Right atrium auricular region (tissue), 2 donors: Measurements from ENCODE around the gene TGFBR2. TPM values are rescaled to one million over a fixed set of nuclear protein-coding genes. Genes with fewer than 3 reads are reported as not detected.
A peak's percentile ranks its signal among the peaks of the same experiment; 100 is the strongest.

Experiments used
- DNase-seq: peaks from one replicate; pipeline ENCODE4 v3.0.0-alpha.2; 2019; ENCODE audit warnings: low spot score
- H3K27ac ChIP-seq, 2 donors: fragments of 200-600 bp; sonication (generic); 1 replicate in 1 of 2; 2 replicates in 1 of 2; pipeline ENCODE4 v1.5.1; 2016 to 2019
- H3K27me3 ChIP-seq, 2 donors: fragments of 200-600 bp; sonication (generic); one replicate each; pipeline versions ENCODE4 v1.5.1 to v1.6.0; 2017 to 2019
- H3K36me3 ChIP-seq: fragments of 200-600 bp; sonication (generic); one replicate; pipeline ENCODE4 v1.5.1; 2016
- H3K4me1 ChIP-seq, 2 donors: fragments of 200-600 bp; sonication (generic); one replicate each; pipeline versions ENCODE4 v1.5.1 to v1.6.0; 2017 to 2019
- H3K4me3 ChIP-seq, 2 donors: fragments of 200-600 bp; sonication (generic); 1 replicate in 1 of 2; 2 replicates in 1 of 2; pipeline ENCODE4 v1.5.1; 2017 to 2019; ENCODE audit warnings: mild to moderate bottlenecking in 1 of 2, moderate library complexity in 1 of 2
- H3K9me3 ChIP-seq, 2 donors: fragments of 200-600 bp; sonication (generic); one replicate each; pipeline ENCODE4 v1.5.1; 2019
- total RNA-seq, 2 donors: library from RNA; depleted of rRNA; stranded (reverse); fragments of >200 nt; gene quantifications; one replicate each; pipeline ENCODE4 v1.1.0, GENCODE V29; 2016
- TF ChIP-seq, protein P1 (sequence below), 2 donors: fragments of 200-600 bp; sonication (generic); IDR thresholded peaks; one replicate each; pipeline ENCODE4 v1.5.1; 2019; ENCODE audit warnings: antibody characterized with exemption in 2 of 2

TGFBR2 gene
- total RNA-seq, 2 donors from 2014 or later, result 205 to 210 TPM

DNA sequence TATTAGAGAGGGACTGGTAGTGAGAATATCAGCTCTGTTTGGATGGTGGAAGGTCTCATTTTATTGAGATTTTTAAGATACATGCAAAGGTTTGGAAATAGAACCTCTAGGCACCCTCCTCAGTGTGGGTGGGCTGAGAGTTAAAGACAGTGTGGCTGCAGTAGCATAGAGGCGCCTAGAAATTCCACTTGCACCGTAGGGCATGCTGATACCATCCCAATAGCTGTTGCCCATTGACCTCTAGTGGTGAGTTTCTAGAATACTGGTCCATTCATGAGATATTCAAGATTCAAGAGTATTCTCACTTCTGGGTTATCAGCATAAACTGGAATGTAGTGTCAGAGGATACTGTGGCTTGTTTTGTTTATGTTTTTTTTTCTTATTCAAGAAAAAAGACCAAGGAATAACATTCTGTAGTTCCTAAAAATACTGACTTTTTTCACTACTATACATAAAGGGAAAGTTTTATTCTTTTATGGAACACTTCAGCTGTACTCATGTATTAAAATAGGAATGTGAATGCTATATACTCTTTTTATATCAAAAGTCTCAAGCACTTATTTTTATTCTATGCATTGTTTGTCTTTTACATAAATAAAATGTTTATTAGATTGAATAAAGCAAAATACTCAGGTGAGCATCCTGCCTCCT lies 87.2 kb downstream of the TGFBR2 start:
- Histone ChIP-seq H3K27me3 (no peaks in the 10 kb centered on the region), H3K27ac (peak overlapping the region; percentile 18 to 81), H3K36me3 (peaks cover 73% of the 10 kb centered on the region), H3K4me3 (no peak overlapping the region), H3K9me3 (no peaks in the 10 kb centered on the region), H3K4me1 (peaks cover 0 to 69% of the 10 kb centered on the region in 2 donors)
- TF ChIP-seq, protein P1, sequence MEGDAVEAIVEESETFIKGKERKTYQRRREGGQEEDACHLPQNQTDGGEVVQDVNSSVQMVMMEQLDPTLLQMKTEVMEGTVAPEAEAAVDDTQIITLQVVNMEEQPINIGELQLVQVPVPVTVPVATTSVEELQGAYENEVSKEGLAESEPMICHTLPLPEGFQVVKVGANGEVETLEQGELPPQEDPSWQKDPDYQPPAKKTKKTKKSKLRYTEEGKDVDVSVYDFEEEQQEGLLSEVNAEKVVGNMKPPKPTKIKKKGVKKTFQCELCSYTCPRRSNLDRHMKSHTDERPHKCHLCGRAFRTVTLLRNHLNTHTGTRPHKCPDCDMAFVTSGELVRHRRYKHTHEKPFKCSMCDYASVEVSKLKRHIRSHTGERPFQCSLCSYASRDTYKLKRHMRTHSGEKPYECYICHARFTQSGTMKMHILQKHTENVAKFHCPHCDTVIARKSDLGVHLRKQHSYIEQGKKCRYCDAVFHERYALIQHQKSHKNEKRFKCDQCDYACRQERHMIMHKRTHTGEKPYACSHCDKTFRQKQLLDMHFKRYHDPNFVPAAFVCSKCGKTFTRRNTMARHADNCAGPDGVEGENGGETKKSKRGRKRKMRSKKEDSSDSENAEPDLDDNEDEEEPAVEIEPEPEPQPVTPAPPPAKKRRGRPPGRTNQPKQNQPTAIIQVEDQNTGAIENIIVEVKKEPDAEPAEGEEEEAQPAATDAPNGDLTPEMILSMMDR (IDR thresholded peaks at IDR 0.05), result peak; percentile 62 to 86
- DNase-seq, result no peak

DNA sequence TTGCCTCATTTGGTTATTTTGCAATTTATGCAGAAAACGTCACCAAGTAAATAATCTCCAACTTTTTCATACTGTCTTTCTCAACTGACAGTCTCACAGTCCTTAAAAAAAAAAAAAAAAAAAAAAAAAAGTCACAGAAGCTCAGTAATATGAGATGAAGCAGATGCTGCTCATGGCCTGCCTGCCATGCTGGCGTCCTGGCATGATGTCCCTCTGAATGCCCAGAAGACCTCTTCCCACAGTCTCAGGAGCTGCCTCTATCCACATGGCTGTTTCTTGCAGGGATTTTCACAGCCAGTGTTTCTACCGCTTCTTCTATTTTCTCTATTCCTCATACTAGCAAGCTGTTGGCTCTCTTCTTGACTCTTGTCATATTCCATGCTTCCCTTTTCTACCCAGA lies 87.7 kb downstream of the TGFBR2 start:
- Histone ChIP-seq H3K4me1 (peaks cover 0 to 64% of the 10 kb centered on the region in 2 donors), H3K36me3 (peaks cover 68% of the 10 kb centered on the region)
- DNase-seq, result no peak

DNA sequence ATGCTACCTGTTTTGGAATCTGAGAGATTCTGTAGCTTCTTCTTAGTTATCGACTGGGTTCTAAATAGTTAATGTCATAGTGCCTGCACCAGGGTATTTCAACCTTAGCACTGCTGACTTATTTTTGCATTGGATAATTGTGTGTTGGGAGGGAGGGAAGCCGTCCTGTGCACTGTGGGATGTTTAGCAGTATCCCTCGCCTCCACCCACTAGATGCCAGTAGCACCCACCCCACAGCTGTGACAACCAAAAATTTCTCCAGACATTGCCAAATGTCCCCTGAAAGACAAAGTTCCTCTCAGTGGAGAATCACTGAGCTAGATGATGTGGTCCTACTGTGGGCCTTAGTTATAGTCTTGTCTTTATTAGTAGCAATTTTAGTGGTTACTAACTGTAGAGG lies 88.3 kb downstream of the TGFBR2 start:
- no peaks in the 10 kb centered on the region for H3K27me3 ChIP-seq
- TF ChIP-seq, protein P1 (IDR thresholded peaks at IDR 0.05), result no peak
- no peak overlapping the region for H3K4me3 ChIP-seq
- peaks cover 64% of the 10 kb centered on the region for H3K36me3 ChIP-seq
- no peaks in the 10 kb centered on the region for H3K9me3 ChIP-seq
- DNase-seq, result no peak
- no peak overlapping the region for H3K27ac ChIP-seq
- peaks cover 0 to 58% of the 10 kb centered on the region in 2 donors for H3K4me1 ChIP-seq

More for the DNA sequence above, 87.7 kb downstream of the TGFBR2 start:
- TF ChIP-seq, protein P1 (IDR thresholded peaks at IDR 0.05), result no peak
- Histone ChIP-seq H3K9me3 (no peaks in the 10 kb centered on the region), H3K27ac (no peak overlapping the region), H3K27me3 (no peaks in the 10 kb centered on the region), H3K4me3 (no peak overlapping the region)

DNA sequence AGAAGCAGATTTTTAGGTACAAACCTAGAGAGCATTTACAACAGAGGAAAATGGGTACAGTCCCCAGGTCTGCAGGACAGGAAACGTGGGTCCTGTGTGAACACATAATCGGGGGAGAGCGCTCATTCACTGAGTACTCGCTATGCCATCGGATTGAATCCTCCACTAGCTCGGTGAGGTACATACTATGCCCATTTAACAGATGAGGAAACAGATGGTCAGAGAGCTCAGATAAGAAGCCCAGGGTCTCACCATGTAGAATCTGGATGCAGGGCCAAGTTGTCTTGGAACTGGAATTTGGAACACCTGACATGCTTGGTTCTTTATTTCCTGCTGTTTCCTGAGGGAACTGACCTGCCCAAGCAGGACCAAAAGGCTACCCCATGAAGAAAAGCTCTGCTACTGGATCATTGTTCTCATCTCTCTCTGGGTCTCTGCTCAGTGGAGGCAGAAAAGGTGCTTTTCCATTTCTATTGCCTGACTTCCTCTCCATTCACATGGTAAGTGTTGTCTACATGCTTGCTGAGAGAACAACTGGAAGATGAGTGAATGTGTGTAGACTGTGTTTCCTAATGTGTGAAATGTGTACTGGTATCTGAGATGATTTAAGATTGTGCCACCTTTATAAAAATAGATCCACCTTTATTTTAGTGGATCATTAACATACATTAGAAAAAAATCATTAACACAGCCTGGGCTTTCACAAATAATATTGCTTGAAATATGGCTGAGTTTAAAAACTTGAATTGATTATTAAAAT lies 89.1 kb downstream of the TGFBR2 start:
- peaks cover 56% of the 10 kb centered on the region for H3K36me3 ChIP-seq
- H3K4me1 ChIP-seq, result peaks cover 0 to 50% of the 10 kb centered on the region in 2 donors
- H3K9me3 ChIP-seq, result no peaks in the 10 kb centered on the region
- no peaks in the 10 kb centered on the region for H3K27me3 ChIP-seq
- no peak overlapping the region for H3K27ac ChIP-seq
- no peak overlapping the region for H3K4me3 ChIP-seq
- DNase-seq, result no peak
- TF ChIP-seq, protein P1 (IDR thresholded peaks at IDR 0.05), result no peak

DNA sequence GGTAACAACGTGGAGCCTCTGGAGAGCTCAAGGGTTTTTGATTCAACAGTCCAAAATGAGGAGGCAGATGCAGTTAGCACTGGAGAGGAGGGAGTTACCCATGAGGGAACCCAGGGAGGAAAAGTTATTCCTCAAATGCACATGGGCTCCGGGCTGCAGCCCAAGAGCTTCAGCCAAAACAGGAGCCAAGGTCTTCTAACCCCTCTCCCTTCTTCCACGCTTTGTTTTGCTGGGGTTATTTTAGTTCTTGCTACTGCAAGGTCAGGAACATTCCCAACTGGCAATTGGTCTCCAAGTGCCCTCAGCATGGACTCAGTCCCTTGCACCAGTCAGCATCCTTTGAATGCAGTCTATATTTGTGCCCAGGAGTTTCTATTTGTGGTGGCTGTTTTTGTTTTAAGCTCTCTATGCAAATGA lies 90.0 kb downstream of the TGFBR2 start:
- no peak for DNase-seq
- H3K9me3 ChIP-seq, result no peaks in the 10 kb centered on the region
- H3K27ac ChIP-seq, result no peak overlapping the region
- peaks cover 46% of the 10 kb centered on the region for H3K36me3 ChIP-seq
- H3K4me1 ChIP-seq, result peaks cover 0 to 41% of the 10 kb centered on the region in 2 donors
- no peak overlapping the region for H3K4me3 ChIP-seq
- TF ChIP-seq, protein P1 (IDR thresholded peaks at IDR 0.05), result no peak
- H3K27me3 ChIP-seq, result no peaks in the 10 kb centered on the region
